Astrocyte of the cerebellum (primary cell): ENCODE results near the gene CNTNAP2.

Experiments used
- DNase-seq: peaks from one replicate; pipeline ENCODE4 v3.0.0-alpha.2; 2011; ENCODE audit warnings: low read depth
- H3K4me3 ChIP-seq: 2 replicates; pipeline ENCODE4 v1.5.1; 2011; ENCODE audit warnings: mild to moderate bottlenecking, low read depth, low read length, moderate library complexity
- CTCF ChIP-seq: IDR thresholded peaks from 2 replicates; pipeline ENCODE4 v1.5.1; 2012; ENCODE audit warnings: low read length, low read depth, moderate library complexity, mild to moderate bottlenecking; ENCODE audit errors: missing control alignments
- in situ Hi-C: cut with HindIII; loops from 2 replicates; pipeline ENCODE4 v1.10.0; 2017; ENCODE audit warnings: low sequenced_read_pairs

CNTNAP2 gene

GRCh38 chr7:148037044-148037443 lies 1920.4 kb downstream of the CNTNAP2 start:
- DNase-seq = no peak
- no peak for TF ChIP-seq CTCF
- no peak overlapping the region for H3K4me3 ChIP-seq
- in situ Hi-C loops = no loop called here

- H3K4me3 ChIP-seq = no peak overlapping the region
- no peak for TF ChIP-seq CTCF
- DNase-seq = no peak
- in situ Hi-C loops = no loop called here
Measured at GRCh38 chr7:148041156-148041555, 1924.6 kb downstream of the CNTNAP2 start.

- in situ Hi-C loops = no loop called here
- DNase-seq = no peak
- no peak for TF ChIP-seq CTCF
- H3K4me3 ChIP-seq = no peak overlapping the region
Measured at GRCh38 chr7:148042935-148043631, 1926.5 kb downstream of the CNTNAP2 start.

GRCh38 chr7:148044173-148044572 lies 1927.6 kb downstream of the CNTNAP2 start:
- in situ Hi-C loops = no loop called here
- no peak overlapping the region for H3K4me3 ChIP-seq
- no peak for TF ChIP-seq CTCF
- DNase-seq = no peak

GRCh38 chr7:148045521-148045920 lies 1928.9 kb downstream of the CNTNAP2 start:
- H3K4me3 ChIP-seq = no peak overlapping the region
- DNase-seq = no peak
- in situ Hi-C loops = no loop called here

GRCh38 chr7:148049068-148049467 lies 1932.5 kb downstream of the CNTNAP2 start:
- H3K4me3 ChIP-seq = no peak overlapping the region
- DNase-seq = no peak
- no peak for TF ChIP-seq CTCF
- in situ Hi-C loops = no loop called here

More at GRCh38 chr7:148045521-148045920, 1928.9 kb downstream of the CNTNAP2 start:
- TF ChIP-seq CTCF = no peak
